Measurements from ENCODE around the gene ALOX5. TPM values are rescaled to one million over a fixed set of nuclear protein-coding genes. Genes with fewer than 3 reads are reported as not detected.

Gene ALOX5
- total and polyA plus RNA-seq, 11 donors, result 1.3 to 36.1 (median 5.8) TPM

DNA sequence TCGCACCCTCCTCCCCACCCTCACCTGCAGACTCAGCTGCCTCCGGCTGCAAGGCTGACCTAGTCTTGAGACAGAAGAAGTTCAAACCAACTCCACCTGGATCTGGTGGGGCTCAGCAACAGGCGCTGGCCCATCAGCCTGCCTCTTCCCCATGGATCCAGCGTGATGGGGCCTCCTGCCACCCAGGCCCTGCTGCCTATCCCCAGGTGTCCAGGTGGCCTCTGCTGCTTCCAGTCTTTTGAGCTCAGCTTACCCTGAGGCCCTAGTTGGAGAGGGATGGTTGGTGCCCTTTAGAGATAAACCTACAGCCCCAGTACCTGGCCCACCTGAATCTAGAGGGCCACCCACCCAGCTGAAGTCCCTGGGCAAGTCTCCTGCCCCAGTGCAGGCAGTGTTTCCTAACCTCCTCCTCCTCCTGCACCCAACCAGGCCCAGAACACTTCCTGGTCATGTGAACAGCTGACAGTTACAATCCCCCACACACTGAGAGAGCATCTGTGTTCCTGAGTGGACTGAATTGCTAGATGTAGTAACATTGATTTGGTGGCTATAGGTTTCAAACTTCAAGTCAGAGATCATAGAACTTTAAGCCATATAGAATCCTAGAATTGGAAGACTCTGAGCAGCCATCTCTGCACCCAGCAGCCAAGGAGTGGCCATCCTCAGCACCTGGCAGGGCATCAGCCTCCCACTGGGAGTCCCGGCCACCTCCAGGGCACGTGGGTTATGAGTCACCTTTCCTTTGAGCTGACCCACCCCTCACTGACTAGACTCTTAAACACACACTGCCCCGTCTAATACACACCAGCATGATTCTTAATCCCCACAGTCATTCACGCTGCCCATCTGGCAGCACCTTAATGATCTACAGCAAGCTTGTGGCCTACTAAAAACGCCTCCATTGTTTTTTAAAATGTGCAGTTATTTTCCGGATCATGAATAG, 51.9 kb downstream of the ALOX5 start:
- Histone ChIP-seq H3K36me3 (no peaks in the 10 kb centered on the region), H3K27me3 (peaks cover 0 to 25% (median 6%) of the 10 kb centered on the region in 9 donors), H3K4me3 (no peak overlapping the region), H3K27ac (peak overlapping the region in 1 of 12 donors; percentile 42), H3K4me1 (peaks cover 0 to 43% (median 7%) of the 10 kb centered on the region in 12 donors), H3K9me3 (no peaks in the 10 kb centered on the region)
- DNase-seq (no peak), ATAC-seq (peak in 1 of 4 donors; percentile 23)
- intact Hi-C loops (cut with DNase I), result loop anchor here in 1 of 10 donors (10.0 kb wide), 1 partner anchor 421 kb away; the partner anchor contains the start of gene ZNF22
- WGBS, 4 donors, result 80 to 88% (median 85%) methylated on average over 8 to 10 of the region's 10 CpGs
- TF ChIP-seq POLR2A (IDR thresholded peaks at IDR 0.05), result no peak
- TF ChIP-seq, protein P1, sequence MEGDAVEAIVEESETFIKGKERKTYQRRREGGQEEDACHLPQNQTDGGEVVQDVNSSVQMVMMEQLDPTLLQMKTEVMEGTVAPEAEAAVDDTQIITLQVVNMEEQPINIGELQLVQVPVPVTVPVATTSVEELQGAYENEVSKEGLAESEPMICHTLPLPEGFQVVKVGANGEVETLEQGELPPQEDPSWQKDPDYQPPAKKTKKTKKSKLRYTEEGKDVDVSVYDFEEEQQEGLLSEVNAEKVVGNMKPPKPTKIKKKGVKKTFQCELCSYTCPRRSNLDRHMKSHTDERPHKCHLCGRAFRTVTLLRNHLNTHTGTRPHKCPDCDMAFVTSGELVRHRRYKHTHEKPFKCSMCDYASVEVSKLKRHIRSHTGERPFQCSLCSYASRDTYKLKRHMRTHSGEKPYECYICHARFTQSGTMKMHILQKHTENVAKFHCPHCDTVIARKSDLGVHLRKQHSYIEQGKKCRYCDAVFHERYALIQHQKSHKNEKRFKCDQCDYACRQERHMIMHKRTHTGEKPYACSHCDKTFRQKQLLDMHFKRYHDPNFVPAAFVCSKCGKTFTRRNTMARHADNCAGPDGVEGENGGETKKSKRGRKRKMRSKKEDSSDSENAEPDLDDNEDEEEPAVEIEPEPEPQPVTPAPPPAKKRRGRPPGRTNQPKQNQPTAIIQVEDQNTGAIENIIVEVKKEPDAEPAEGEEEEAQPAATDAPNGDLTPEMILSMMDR (IDR thresholded peaks at IDR 0.05), result no peak

DNA sequence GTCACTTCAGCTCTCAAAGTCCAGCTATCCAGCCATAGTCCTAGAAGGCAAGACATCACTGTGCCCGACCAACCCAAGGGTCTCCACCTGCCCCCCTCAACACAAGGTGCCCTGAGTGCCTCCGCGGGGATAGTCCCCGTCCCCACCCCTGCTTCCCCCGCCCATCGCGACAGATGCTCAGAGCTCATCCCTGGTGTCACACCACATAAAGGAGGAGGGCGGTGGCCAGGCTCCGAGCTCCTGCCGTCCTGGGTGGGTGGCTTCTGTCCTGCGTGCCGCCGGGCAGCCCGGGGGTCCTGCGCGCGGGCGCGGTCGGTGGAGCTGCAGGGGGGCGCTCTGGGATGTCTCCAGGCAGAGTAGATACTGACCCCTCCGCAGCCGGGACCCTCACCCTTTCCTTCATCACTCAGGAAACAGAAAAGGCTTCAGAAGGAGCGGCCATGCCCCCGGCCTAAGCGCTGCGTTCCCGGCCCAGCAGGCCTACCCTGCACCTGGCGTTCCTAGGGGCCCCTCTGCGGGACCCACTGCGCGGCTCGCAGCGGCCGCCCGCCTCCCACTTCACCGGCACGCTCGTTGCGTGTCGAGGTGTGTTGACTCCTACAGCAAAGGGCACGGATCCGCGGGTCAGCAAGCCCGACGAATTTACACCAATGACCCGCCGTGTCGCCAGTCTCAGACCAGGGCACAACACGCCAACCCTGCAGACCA, 53.4 kb downstream of the ALOX5 start:
- peak overlapping the region in 9 of 12 donors; percentile 17 to 41 (median 32) for H3K4me3 ChIP-seq
- WGBS, 4 donors, result 20 to 37% (median 34%) methylated on average over 29 to 50 of the region's 50 CpGs

DNA sequence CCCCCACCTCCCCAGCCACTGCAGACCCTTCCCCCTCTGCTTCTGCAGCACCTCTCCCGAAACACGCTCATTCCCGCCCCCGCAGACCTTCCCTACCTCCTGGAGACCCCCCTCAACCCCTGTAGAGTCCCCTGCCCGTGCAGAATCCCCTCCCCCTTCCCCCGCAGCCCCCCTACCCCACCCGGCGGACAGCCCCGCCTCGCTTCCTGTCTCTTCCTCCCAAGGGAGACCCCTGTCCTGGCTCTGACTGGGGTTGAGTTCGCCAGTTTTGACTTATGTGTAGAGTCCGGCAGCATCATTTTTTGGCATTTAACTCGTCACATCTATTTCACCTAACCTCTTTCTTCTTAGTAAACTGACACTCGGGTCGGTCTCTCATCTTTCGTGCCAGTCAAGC, 54.0 kb downstream of the ALOX5 start:
- ATAC-seq (no peak), DNase-seq (no peak)
- Histone ChIP-seq H3K27ac (no peak overlapping the region), H3K27me3 (peaks cover 0 to 25% (median 6%) of the 10 kb centered on the region in 9 donors), H3K36me3 (no peaks in the 10 kb centered on the region), H3K4me3 (peak overlapping the region in 9 of 12 donors; percentile 17 to 41 (median 32)), H3K9me3 (no peaks in the 10 kb centered on the region), H3K4me1 (peaks cover 0 to 24% (median 6%) of the 10 kb centered on the region in 12 donors)
- TF ChIP-seq, protein P1 (IDR thresholded peaks at IDR 0.05), result no peak
- TF ChIP-seq POLR2A (IDR thresholded peaks at IDR 0.05), result no peak
- intact Hi-C loops (cut with DNase I), result loop anchor here in 1 of 10 donors (10.0 kb wide), 1 partner anchor 423 kb away; the partner anchor contains the start of gene ZNF22
- 17 to 34% (median 24%) methylated on average over 16 of the region's 16 CpGs for WGBS, 4 donors

More for the DNA sequence above, 53.4 kb downstream of the ALOX5 start:
- intact Hi-C loops (cut with DNase I), result loop anchor here in 1 of 10 donors (10.0 kb wide), 1 partner anchor 423 kb away; the partner anchor contains the start of gene ZNF22
- Histone ChIP-seq H3K27ac (no peak overlapping the region), H3K9me3 (no peaks in the 10 kb centered on the region), H3K36me3 (no peaks in the 10 kb centered on the region), H3K4me1 (peaks cover 0 to 28% (median 6%) of the 10 kb centered on the region in 12 donors), H3K27me3 (peaks cover 0 to 25% (median 6%) of the 10 kb centered on the region in 9 donors)
- ATAC-seq (no peak), DNase-seq (no peak)
- TF ChIP-seq, protein P1 (IDR thresholded peaks at IDR 0.05), result no peak
- no peak for TF ChIP-seq POLR2A (IDR thresholded peaks at IDR 0.05)

Data from heart left ventricle (tissue), 16 donors.